Measurements from ENCODE around the gene KDM4D. TPM values are rescaled to one million over a fixed set of nuclear protein-coding genes. Genes with fewer than 3 reads are reported as not detected.

KDM4D gene
- polyA plus RNA-seq, 3 donors: 0.03 to 0.16 TPM; not detected in 1

- H3K4me1 ChIP-seq (ENCODE audit: control insufficient read depth in 1 of 2, insufficient read depth in 2 of 2, low read length in 2 of 2): no peaks in the 10 kb centered on the region
- H2AFZ ChIP-seq (ENCODE audit: insufficient read depth, low read depth, low read length, poor library complexity, severe bottlenecking): no peak overlapping the region
- Mint-ChIP-seq H3K36me3 (no peaks in the 10 kb centered on the region), H3K4me1 (no peaks in the 10 kb centered on the region), H3K9me3 (peaks cover 0 to 3% (median 0%) of the 10 kb centered on the region in 7 donors), H3K27me3 (ENCODE audit: low read depth in 3 of 3) (peaks cover 1 to 7% (median 3%) of the 10 kb centered on the region in 3 donors), H3K4me3 (no peak overlapping the region), H3K27ac (no peak overlapping the region)
- TF ChIP-seq CTCF (IDR thresholded peaks at IDR 0.05): no peak
- no peak overlapping the region for H3K27ac ChIP-seq (ENCODE audit: low read depth in 1 of 2, low read length in 2 of 2)
- WGBS (ENCODE audit: insufficient coverage): 91% methylated on average over 5 of the region's 9 CpGs
- no peaks in the 10 kb centered on the region for H4K20me1 ChIP-seq (ENCODE audit: insufficient read depth, low read length)
- H3K79me2 ChIP-seq (ENCODE audit: insufficient read depth, low read length): no peaks in the 10 kb centered on the region
- no peaks in the 10 kb centered on the region for H3K36me3 ChIP-seq (replicated peaks in 1 of 2; ENCODE audit: control insufficient read depth in 1 of 2, insufficient read depth in 2 of 2, low read length in 2 of 2)
- no peaks in the 10 kb centered on the region for H3K27me3 ChIP-seq (ENCODE audit: control insufficient read depth in 2 of 2, insufficient read depth in 2 of 2, low read length in 2 of 2)
- no peak overlapping the region for H3K4me2 ChIP-seq (replicated peaks; ENCODE audit: extremely low read depth, low read length, poor library complexity, severe bottlenecking)
- no peaks in the 10 kb centered on the region for H3K9me3 ChIP-seq (replicated peaks in 1 of 2; ENCODE audit: control insufficient read depth in 1 of 2, insufficient read depth in 1 of 2, low read length in 2 of 2)
- H3K9ac ChIP-seq (ENCODE audit: insufficient read depth, low read length, poor library complexity, severe bottlenecking): no peak overlapping the region
- DNase-seq: no peak
- no peak overlapping the region for H3K4me3 ChIP-seq (replicated peaks in 1 of 3; ENCODE audit: low read depth in 2 of 3, low read length in 3 of 3)
- intact Hi-C loops (cut with micrococcal nuclease): no loop called here
These were observed 35.1 kb upstream of the KDM4D start for GRCh38 chr11:94938095-94939055.

- H3K4me2 ChIP-seq (replicated peaks; ENCODE audit: extremely low read depth, low read length, poor library complexity, severe bottlenecking): no peak overlapping the region
- Mint-ChIP-seq H3K27ac (no peak overlapping the region), H3K4me3 (no peak overlapping the region), H3K27me3 (ENCODE audit: low read depth in 3 of 3) (peaks cover 1 to 7% (median 3%) of the 10 kb centered on the region in 3 donors), H3K9me3 (peaks cover 0 to 4% (median 1%) of the 10 kb centered on the region in 7 donors), H3K36me3 (no peaks in the 10 kb centered on the region), H3K4me1 (no peaks in the 10 kb centered on the region)
- no peak for TF ChIP-seq CTCF (IDR thresholded peaks at IDR 0.05)
- no peaks in the 10 kb centered on the region for H3K79me2 ChIP-seq (ENCODE audit: insufficient read depth, low read length)
- no peak for DNase-seq
- no peak overlapping the region for H2AFZ ChIP-seq (ENCODE audit: insufficient read depth, low read depth, low read length, poor library complexity, severe bottlenecking)
- no peak overlapping the region for H3K4me3 ChIP-seq (replicated peaks in 1 of 3; ENCODE audit: low read depth in 2 of 3, low read length in 3 of 3)
- no peaks in the 10 kb centered on the region for H3K9me3 ChIP-seq (replicated peaks in 1 of 2; ENCODE audit: control insufficient read depth in 1 of 2, insufficient read depth in 1 of 2, low read length in 2 of 2)
- no peaks in the 10 kb centered on the region for H3K4me1 ChIP-seq (ENCODE audit: control insufficient read depth in 1 of 2, insufficient read depth in 2 of 2, low read length in 2 of 2)
- no peak overlapping the region for H3K9ac ChIP-seq (ENCODE audit: insufficient read depth, low read length, poor library complexity, severe bottlenecking)
- intact Hi-C loops (cut with micrococcal nuclease): no loop called here
- H3K27me3 ChIP-seq (ENCODE audit: control insufficient read depth in 2 of 2, insufficient read depth in 2 of 2, low read length in 2 of 2): no peaks in the 10 kb centered on the region
- H3K27ac ChIP-seq (ENCODE audit: low read depth in 1 of 2, low read length in 2 of 2): no peak overlapping the region
- H3K36me3 ChIP-seq (replicated peaks in 1 of 2; ENCODE audit: control insufficient read depth in 1 of 2, insufficient read depth in 2 of 2, low read length in 2 of 2): no peaks in the 10 kb centered on the region
- H4K20me1 ChIP-seq (ENCODE audit: insufficient read depth, low read length): no peaks in the 10 kb centered on the region
- 89% methylated on average over 2 of the region's 2 CpGs for WGBS (ENCODE audit: insufficient coverage)
These were observed 34.2 kb upstream of the KDM4D start for GRCh38 chr11:94939346-94939745.

Data from CD14-positive monocyte (primary cell).